Stimulated activated CD4-positive, alpha-beta T cell treated with anti-CD3 and anti-CD28 coated beads, Interleukin-4, amount 100 ng/mL, for 24 hours (primary cell): Measurements from ENCODE around the gene TVP23A.
"Not testable (repeated sequence)": the region's sequence is repeated elsewhere in the genome, so short reads cannot be mapped to it uniquely, and the experiment has no call there.

Experiments used
- DNase-seq: peaks from one replicate; pipeline ENCODE4 v3.0.0-alpha.2; 2020

The TVP23A gene

GRCh38 chr16:10835281-10835931, 16.8 kb upstream of the TVP23A start:
- DNase-seq = peak; percentile 7

- DNase-seq = no peak
These were observed 16.2 kb upstream of the TVP23A start for GRCh38 chr16:10834766-10835165.

GRCh38 chr16:10834130-10834529, 15.5 kb upstream of the TVP23A start:
- no peak for DNase-seq

GRCh38 chr16:10833271-10833670, 14.7 kb upstream of the TVP23A start:
- no peak for DNase-seq

GRCh38 chr16:10831894-10832886, 13.6 kb upstream of the TVP23A start:
- no peak for DNase-seq

GRCh38 chr16:10830240-10830639, 11.6 kb upstream of the TVP23A start:
- not testable (repeated sequence) for DNase-seq

GRCh38 chr16:10829390-10830098, 10.9 kb upstream of the TVP23A start:
- not testable (repeated sequence) for DNase-seq

- no peak for DNase-seq
These were observed 10.3 kb upstream of the TVP23A start for GRCh38 chr16:10828851-10829366.

- DNase-seq = no peak
These were observed 9.2 kb upstream of the TVP23A start for GRCh38 chr16:10827691-10828341.

GRCh38 chr16:10824111-10824893, 5.7 kb upstream of the TVP23A start:
- no peak for DNase-seq

GRCh38 chr16:10822702-10823101, 4.1 kb upstream of the TVP23A start:
- no peak for DNase-seq

- DNase-seq = no peak
These were observed 2.0 kb upstream of the TVP23A start for GRCh38 chr16:10820546-10820945.

- DNase-seq = no peak
These were observed 1.1 kb downstream of the TVP23A start for GRCh38 chr16:10817514-10817913.

- DNase-seq = no peak
These were observed 5.5 kb downstream of the TVP23A start for GRCh38 chr16:10813099-10813455.

- no peak for DNase-seq
These were observed 6.1 kb downstream of the TVP23A start for GRCh38 chr16:10812312-10813098.

- DNase-seq = no peak
These were observed 8.9 kb downstream of the TVP23A start for GRCh38 chr16:10809706-10810105.

- no peak for DNase-seq
These were observed 9.7 kb downstream of the TVP23A start for GRCh38 chr16:10808850-10809249.

GRCh38 chr16:10808218-10808617, 10.4 kb downstream of the TVP23A start:
- no peak for DNase-seq

GRCh38 chr16:10806698-10807097, 11.9 kb downstream of the TVP23A start:
- DNase-seq = no peak

- no peak for DNase-seq
These were observed 13.3 kb downstream of the TVP23A start for GRCh38 chr16:10805334-10805733.

- DNase-seq = no peak
These were observed 18.9 kb downstream of the TVP23A start for GRCh38 chr16:10799736-10800135.
